HG02938 (cell line): ENCODE results near the gene MEI4.
A peak's percentile ranks its signal among the peaks of the same experiment; 100 is the strongest.
"Not testable (repeated sequence)": the region's sequence is repeated elsewhere in the genome, so short reads cannot be mapped to it uniquely, and the experiment has no call there.

ENCODE experiments used
- ATAC-seq: cut with Tn5 transposase; IDR thresholded peaks from one replicate; pipeline ENCODE4 v1.9.1; 2021; ENCODE audit warnings: mild to moderate bottlenecking, moderate library complexity; ENCODE audit not compliant: unreplicated experiment

The MEI4 gene, protein sequence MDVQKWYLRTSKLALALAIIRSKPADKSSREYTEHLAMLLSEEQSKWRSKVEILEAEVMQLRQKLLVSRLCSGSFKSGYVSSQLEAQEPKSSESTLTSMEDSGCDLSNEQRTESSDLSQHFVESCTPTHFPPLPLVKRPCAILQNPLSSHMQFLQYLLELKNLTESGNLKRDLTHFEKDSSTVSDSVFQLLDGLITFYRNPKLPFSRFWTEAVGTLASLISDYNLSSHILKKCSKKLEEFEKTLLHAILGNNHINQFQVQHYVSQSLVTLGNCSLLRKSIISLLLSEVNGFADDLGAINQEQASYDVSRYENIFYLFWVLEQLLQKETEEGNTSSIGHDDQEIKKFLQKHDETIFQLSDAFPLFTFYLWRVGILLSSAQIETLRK

DNA sequence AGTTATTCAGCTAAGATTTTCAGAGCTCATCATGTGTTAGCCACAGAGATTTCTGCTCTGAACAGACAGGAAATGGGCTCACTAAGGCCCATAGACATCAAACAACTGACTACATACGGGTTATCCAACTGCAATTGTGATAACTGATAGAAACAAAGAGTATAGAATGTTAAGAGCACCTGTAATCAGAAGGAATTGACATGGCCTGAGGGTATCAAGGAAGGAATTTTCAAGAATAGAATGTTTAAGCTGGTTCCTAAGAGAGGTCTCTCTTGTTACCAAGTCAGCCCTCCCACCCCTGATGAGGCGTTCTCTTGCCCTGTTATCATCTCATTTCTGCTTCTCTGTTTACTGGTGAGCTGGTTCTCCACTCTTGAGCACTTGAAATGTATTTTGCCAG lies at the start of gene MEI4:
Gene MEI4, plus strand, starts transcription at position 301 of the 400 bp plus-strand sequence. CDS start 37,633 bp downstream, outside the sequence.
- ATAC-seq: no peak

GRCh38 chr6:77604476-77604875 lies 48.4 kb upstream of the MEI4 start:
- no peak for ATAC-seq

GRCh38 chr6:77607004-77607403 lies 45.8 kb upstream of the MEI4 start:
- ATAC-seq: no peak

DNA sequence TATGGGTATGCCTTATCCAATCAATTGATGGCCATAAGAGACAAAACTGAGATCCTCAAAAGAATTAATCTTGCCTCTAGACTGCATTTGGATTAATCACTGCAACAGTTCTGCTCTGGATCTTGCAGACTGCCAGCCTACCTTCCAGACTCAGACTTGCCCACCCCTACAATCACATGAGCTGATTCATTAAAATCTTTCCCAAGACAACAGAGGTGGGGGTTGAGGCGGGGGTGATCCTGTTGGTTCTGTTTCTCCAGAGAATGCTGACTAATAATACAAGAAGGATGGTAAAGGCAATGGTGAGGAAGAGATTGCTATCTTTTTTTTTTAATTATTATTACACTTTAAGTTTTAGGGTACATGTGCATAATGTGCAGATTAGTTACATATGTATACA lies 43.7 kb upstream of the MEI4 start:
- ATAC-seq: no peak

GRCh38 chr6:77619114-77619513 lies 33.7 kb upstream of the MEI4 start:
- ATAC-seq: no peak

GRCh38 chr6:77620278-77620882 lies 32.5 kb upstream of the MEI4 start:
- ATAC-seq: no peak

- no peak for ATAC-seq
These were observed 28.3 kb upstream of the MEI4 start for GRCh38 chr6:77624515-77624914.

DNA sequence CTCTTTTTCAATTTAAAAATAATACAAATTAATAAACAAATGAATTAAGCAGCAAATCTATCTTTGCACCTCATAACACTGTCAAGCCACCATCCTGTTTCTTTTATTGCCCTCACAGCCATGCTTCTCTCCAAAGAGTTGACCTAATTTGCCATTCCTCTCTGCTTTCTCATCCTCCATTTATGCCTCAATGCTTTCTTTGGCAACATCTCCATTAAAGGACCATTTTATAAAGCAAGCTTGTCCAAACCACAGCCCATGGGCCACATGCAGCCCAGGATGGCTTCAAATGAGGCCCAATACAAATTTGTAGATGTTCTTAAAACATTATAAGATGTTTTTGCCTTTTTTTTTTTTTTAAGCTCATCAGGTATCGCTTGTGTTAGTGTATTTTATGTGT lies 26.4 kb upstream of the MEI4 start:
- no peak for ATAC-seq

DNA sequence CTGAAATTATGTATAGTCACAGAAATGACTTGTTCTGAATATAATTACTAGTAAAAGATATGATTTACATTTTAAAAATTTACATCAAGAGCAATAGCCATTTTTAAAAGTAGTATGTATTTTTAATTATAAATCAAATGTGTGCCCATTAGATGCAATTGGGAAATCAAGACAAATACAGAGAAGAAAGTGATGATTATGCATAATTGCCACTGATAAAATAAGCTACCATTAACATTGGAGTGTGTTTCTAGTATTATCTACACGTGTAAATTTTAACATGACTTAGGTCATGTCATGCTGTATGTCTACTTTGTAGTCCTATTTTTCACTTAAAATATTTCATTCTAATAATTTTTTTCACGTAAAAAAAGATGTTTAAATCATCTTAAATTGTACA lies 22.8 kb upstream of the MEI4 start:
- ATAC-seq: no peak

DNA sequence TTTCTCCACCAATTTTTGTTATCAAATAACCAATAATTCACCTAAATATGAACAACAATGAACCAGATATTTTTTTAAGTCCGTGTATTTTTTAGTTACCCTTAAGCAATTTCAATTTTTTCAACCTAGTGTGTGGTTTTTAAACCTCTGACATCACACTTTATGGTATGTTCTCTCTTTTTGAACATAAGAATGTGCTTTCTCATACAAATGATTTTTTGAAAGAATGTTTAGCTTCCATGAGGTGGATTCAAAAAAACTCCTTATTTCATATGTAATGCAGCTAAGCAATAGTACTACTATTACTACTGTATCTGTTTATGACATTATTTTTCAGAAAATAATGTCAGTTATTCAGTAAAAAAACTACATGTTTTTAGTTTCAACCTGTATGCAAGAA lies 19.4 kb upstream of the MEI4 start:
- no peak for ATAC-seq

GRCh38 chr6:77633993-77634715 lies 18.7 kb upstream of the MEI4 start:
- no peak for ATAC-seq

- ATAC-seq: no peak
These were observed 14.6 kb upstream of the MEI4 start for GRCh38 chr6:77638129-77638830.

- ATAC-seq: no peak
These were observed 8.6 kb upstream of the MEI4 start for GRCh38 chr6:77644102-77644705.

- ATAC-seq: peak; percentile 63
These were observed 2.7 kb upstream of the MEI4 start for GRCh38 chr6:77650098-77650663.

DNA sequence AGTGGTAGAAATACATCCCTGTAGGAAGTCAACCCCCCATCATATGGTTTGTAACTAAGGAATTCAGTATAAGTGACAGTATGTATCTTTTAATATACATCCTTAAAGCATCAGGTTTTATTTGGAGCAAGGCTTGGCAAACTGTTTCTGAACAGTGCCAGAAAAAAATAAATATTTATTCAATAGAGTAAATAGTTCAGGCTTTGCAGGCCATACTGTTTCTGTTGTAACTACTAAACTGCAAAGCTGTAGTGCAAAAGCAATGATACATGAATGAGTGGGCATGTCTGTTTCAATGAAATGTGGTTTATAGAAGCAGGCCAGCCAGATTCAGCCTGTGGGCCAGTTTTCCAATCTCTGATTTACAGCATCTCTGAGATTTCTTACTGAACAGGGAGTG lies 977 bp downstream of the MEI4 start:
- no peak for ATAC-seq

DNA sequence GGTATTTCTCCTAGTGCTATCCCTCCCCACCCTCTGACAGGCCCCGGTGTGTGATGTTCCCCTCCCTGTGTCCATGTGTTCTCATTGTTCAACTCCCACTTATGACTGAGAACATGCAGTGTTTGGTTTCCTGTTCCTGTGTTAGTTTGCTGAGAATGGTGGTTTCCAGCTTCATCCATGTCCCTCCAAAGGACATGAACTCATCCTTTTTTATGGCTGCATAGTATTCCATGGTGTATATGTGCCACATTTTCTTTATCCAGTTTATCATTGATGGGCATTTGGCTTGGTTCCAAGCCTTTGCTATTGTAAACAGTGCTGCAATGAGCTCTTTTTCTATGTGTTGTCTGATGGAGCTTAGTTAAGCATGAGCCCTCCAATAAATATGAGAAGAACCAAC lies 2.2 kb downstream of the MEI4 start:
- not testable (repeated sequence) for ATAC-seq

DNA sequence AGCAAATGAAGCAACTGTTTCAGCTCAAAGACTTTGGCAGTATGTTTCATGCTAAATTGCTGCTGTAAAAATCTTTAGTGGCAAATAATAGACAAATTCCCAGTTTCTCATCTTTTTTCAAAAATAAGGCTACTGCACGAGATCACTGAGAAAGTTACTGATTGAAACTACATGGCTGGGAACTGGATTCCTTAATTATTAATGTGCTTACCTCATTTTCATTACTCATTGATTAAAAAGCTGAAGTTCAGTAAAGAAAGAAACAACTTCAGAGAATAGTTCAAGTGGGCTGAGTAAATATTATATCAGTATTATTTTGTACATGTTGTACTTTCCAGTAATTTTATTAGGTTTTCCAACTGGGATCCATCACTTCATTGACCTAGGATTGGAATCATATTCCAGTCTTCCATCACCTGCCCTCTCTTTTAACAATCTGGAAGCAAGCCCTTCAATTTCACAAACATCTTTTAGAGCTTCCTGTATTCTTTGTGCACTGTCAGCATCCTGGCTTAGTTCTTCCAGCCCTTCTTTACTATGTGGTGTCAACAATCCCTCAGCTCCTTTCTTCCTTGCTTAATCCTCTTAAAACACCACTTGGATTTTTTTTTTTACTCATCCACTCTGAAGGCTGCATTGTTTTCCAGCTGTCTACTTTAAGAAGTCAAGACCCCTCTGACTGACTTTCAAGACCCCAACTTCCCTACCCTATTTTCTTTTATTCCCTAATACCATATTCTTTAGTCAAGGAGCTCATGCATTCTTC lies 4.3 kb downstream of the MEI4 start:
- no peak for ATAC-seq

- ATAC-seq: no peak
These were observed 13.5 kb downstream of the MEI4 start for GRCh38 chr6:77666340-77666739.

GRCh38 chr6:77666846-77667245 lies 14.0 kb downstream of the MEI4 start:
- no peak for ATAC-seq

GRCh38 chr6:77669913-77670312 lies 17.1 kb downstream of the MEI4 start:
- no peak for ATAC-seq
